H9 (cell line): ENCODE results near the gene FAM204A. TPM values are rescaled to one million over a fixed set of nuclear protein-coding genes. Genes with fewer than 3 reads are reported as not detected.

ENCODE experiments used
- DNase-seq: peaks from one replicate; pipeline ENCODE4 v3.0.0-alpha.2; 2017
- H2AFZ ChIP-seq: one replicate; pipeline ENCODE4 v1.6.1; 2013; ENCODE audit warnings: mild to moderate bottlenecking, low read length, control low read depth, moderate library complexity
- H2AK5ac ChIP-seq: 2 replicates; pipeline ENCODE4 v1.6.1; 2013; ENCODE audit warnings: low read length, control low read depth, mixed read lengths; ENCODE audit not compliant: insufficient read length
- H2BK120ac ChIP-seq: one replicate; pipeline ENCODE4 v1.6.1; 2013; ENCODE audit warnings: low read depth, mild to moderate bottlenecking, low read length, control low read depth, inconsistent platforms; ENCODE audit not compliant: poor library complexity, severe bottlenecking
- H2BK12ac ChIP-seq: 2 replicates; pipeline ENCODE4 v1.6.1; 2013; ENCODE audit warnings: low read length, control low read depth, mixed read lengths, low read depth; ENCODE audit not compliant: insufficient read length
- H2BK15ac ChIP-seq: 2 replicates; pipeline ENCODE4 v1.6.1; 2013; ENCODE audit warnings: low read depth, low read length, control low read depth
- H2BK20ac ChIP-seq: one replicate; pipeline ENCODE4 v1.6.1; 2013; ENCODE audit warnings: low read depth, mild to moderate bottlenecking, low read length, control low read depth, inconsistent platforms; ENCODE audit not compliant: poor library complexity, severe bottlenecking
- H2BK5ac ChIP-seq: 2 replicates; pipeline ENCODE4 v1.6.1; 2013; ENCODE audit warnings: low read length, control low read depth, mixed read lengths; ENCODE audit not compliant: insufficient read length
- H3K14ac ChIP-seq: 2 replicates; pipeline ENCODE4 v1.6.1; 2013; ENCODE audit warnings: low read length, control low read depth; ENCODE audit not compliant: insufficient read depth
- H3K18ac ChIP-seq: 2 replicates; pipeline ENCODE4 v1.6.1; 2013; ENCODE audit warnings: low read depth, mild to moderate bottlenecking, mixed read lengths, low read length, control low read depth; ENCODE audit not compliant: insufficient read length
- H3K23ac ChIP-seq: 2 replicates; pipeline ENCODE4 v1.6.1; 2013; ENCODE audit warnings: low read length, control low read depth, mixed read lengths, low read depth; ENCODE audit not compliant: insufficient read length
- H3K23me2 ChIP-seq: 2 replicates; pipeline ENCODE4 v1.6.1; 2013; ENCODE audit warnings: low read depth, mild to moderate bottlenecking, mixed read lengths, low read length, control low read depth; ENCODE audit not compliant: insufficient read length, poor library complexity, severe bottlenecking
- H3K27ac ChIP-seq: 2 replicates; pipeline ENCODE4 v1.5.1; 2013; ENCODE audit warnings: low read length, control low read depth, mixed read lengths, low read depth; ENCODE audit not compliant: insufficient read length
- H3K27me3 ChIP-seq: 2 replicates; pipeline ENCODE4 v1.6.1; 2013; ENCODE audit warnings: low read length, control low read depth, inconsistent platforms; ENCODE audit not compliant: insufficient read depth
- H3K4ac ChIP-seq: 2 replicates; pipeline ENCODE4 v1.6.1; 2013; ENCODE audit warnings: low read depth, mild to moderate bottlenecking, control low read depth, inconsistent platforms, low read length, moderate library complexity
- H3K4me1 ChIP-seq: 2 replicates; pipeline ENCODE4 v1.6.1; 2013; ENCODE audit warnings: low read length, control low read depth, inconsistent platforms; ENCODE audit not compliant: insufficient read depth
- H3K4me2 ChIP-seq: 2 replicates; pipeline ENCODE4 v1.6.1; 2013; ENCODE audit warnings: low read length, control low read depth, mixed read lengths; ENCODE audit not compliant: insufficient read length, insufficient read depth
- H3K56ac ChIP-seq: 2 replicates; pipeline ENCODE4 v1.6.1; 2013; ENCODE audit warnings: low read depth, mild to moderate bottlenecking, mixed read lengths, low read length, control low read depth; ENCODE audit not compliant: insufficient read length
- H3K79me1 ChIP-seq: 2 replicates; pipeline ENCODE4 v1.6.1; 2013; ENCODE audit warnings: low read depth, mild to moderate bottlenecking, moderate library complexity, low read length, control low read depth, inconsistent platforms; ENCODE audit not compliant: insufficient read depth, poor library complexity, severe bottlenecking
- H3K79me2 ChIP-seq: 2 replicates; pipeline ENCODE4 v1.6.1; 2013; ENCODE audit warnings: low read length, control low read depth, inconsistent platforms; ENCODE audit not compliant: insufficient read depth
- H3K9ac ChIP-seq: 2 replicates; pipeline ENCODE4 v1.6.1; 2013; ENCODE audit warnings: low read length, control low read depth, mixed read lengths; ENCODE audit not compliant: insufficient read length; ENCODE audit errors: extremely low read depth
- H3K9me3 ChIP-seq: one replicate; pipeline ENCODE4 v1.6.1; 2013; ENCODE audit warnings: low read depth, low read length, inconsistent platforms; ENCODE audit not compliant: control insufficient read depth
- H3T11ph ChIP-seq: one replicate; pipeline ENCODE4 v1.6.1; 2013; ENCODE audit warnings: mild to moderate bottlenecking, low read length, control low read depth, inconsistent platforms
- H4K20me1 ChIP-seq: one replicate; pipeline ENCODE4 v1.6.1; 2013; ENCODE audit not compliant: control insufficient read depth, insufficient read length, insufficient read depth
- H4K5ac ChIP-seq: 2 replicates; pipeline ENCODE4 v1.6.1; 2013; ENCODE audit warnings: low read depth, mild to moderate bottlenecking, mixed read lengths, low read length, control low read depth; ENCODE audit not compliant: insufficient read length
- H4K8ac ChIP-seq: replicated peaks from 2 replicates; pipeline ENCODE4 v1.6.1; 2013; ENCODE audit warnings: low read length, control low read depth, mixed read lengths, low read depth; ENCODE audit not compliant: insufficient read length
- H4K91ac ChIP-seq: 2 replicates; pipeline ENCODE4 v1.6.1; 2013; ENCODE audit warnings: low read depth, mild to moderate bottlenecking, moderate library complexity, mixed read lengths, low read length, control low read depth; ENCODE audit not compliant: insufficient read length
- H3K27ac Mint-ChIP-seq, 3 experiments: 2 replicates in 2 of 3; 3 replicates in 1 of 3; pipeline ENCODE4 v1.8.0; 2020 to 2021; ENCODE audit warnings: mixed read lengths in 3 of 3, mild to moderate bottlenecking in 1 of 3, moderate library complexity in 1 of 3
- H3K27me3 Mint-ChIP-seq: 2 replicates; pipeline ENCODE4 v1.8.0; 2021; ENCODE audit warnings: low read depth, mild to moderate bottlenecking, moderate library complexity, mixed read lengths
- H3K36me3 Mint-ChIP-seq, 3 experiments: 2 replicates in 2 of 3; 3 replicates in 1 of 3; pipeline ENCODE4 v1.8.0; 2020 to 2021; ENCODE audit warnings: low read depth in 3 of 3, mixed read lengths in 3 of 3; ENCODE audit not compliant: insufficient read depth in 1 of 3
- H3K4me1 Mint-ChIP-seq, 2 experiments: 2 replicates each; pipeline ENCODE4 v1.8.0; 2020; ENCODE audit warnings: mixed read lengths in 2 of 2
- H3K4me3 Mint-ChIP-seq, 2 experiments: 2 replicates in 1 of 2; 3 replicates in 1 of 2; pipeline ENCODE4 v1.8.0; 2020 to 2021; ENCODE audit warnings: mild to moderate bottlenecking in 2 of 2, mixed read lengths in 2 of 2, moderate library complexity in 1 of 2
- H3K9me3 Mint-ChIP-seq, 2 experiments: 2 replicates in 1 of 2; 3 replicates in 1 of 2; pipeline ENCODE4 v1.8.0; 2020; ENCODE audit warnings: mild to moderate bottlenecking in 2 of 2, mixed read lengths in 2 of 2, moderate library complexity in 1 of 2
- CTCF ChIP-seq: fragments of 200-600 bp; sonication (generic); conservative IDR thresholded peaks from 3 replicates; pipeline ENCODE4 v1.8.0; 2021; ENCODE audit warnings: antibody characterized with exemption, mild to moderate bottlenecking
- WGBS: extraction: QIAGEN DNeasy Blood & Tissue Kit; methylation state at CpG from one replicate; pipeline ENCODE4 v1.1.7; 2013; ENCODE audit warnings: missing lambda C conversion rate, low lambda C conversion rate, mixed read lengths; ENCODE audit not compliant: insufficient read length; ENCODE audit errors: extremely low coverage; 5-methylcytosine and 5-hydroxymethylcytosine counted together
- total RNA-seq: library from RNA; stranded (reverse); gene quantifications from 2 replicates; pipeline ENCODE4 v1.2.1, GENCODE V29; 2021

FAM204A gene
- total RNA-seq, 1 experiment from 2014 or later: 42.5 TPM

- no peak overlapping the region for H3K14ac ChIP-seq
Observed at GRCh38 chr10:118298787-118299186, 43.3 kb downstream of the FAM204A start.

More at GRCh38 chr10:118298787-118299186, 43.3 kb downstream of the FAM204A start:
- no peak overlapping the region for H2BK5ac ChIP-seq
- no peak overlapping the region for H3T11ph ChIP-seq
- H2AFZ ChIP-seq: no peak overlapping the region
- H3K79me2 ChIP-seq: no peaks in the 10 kb centered on the region
- H4K8ac ChIP-seq: no peak overlapping the region
- no peak overlapping the region for H4K91ac ChIP-seq
- H3K23ac ChIP-seq: no peak overlapping the region
- Mint-ChIP-seq H3K9me3 (no peaks in the 10 kb centered on the region; a peak in 1 of 5 replicates), H3K27ac (no peak overlapping the region), H3K4me3 (no peak overlapping the region), H3K4me1 (peaks cover 13 to 15% of the 10 kb centered on the region in 2 experiments), H3K27me3 (no peaks in the 10 kb centered on the region), H3K36me3 (no peaks in the 10 kb centered on the region)
- no peak overlapping the region for H3K4ac ChIP-seq
- no CpG with 5 or more reads among the region's 7 CpGs for WGBS
- no peaks in the 10 kb centered on the region; the same call in 1 of the 2 replicates for H3K4me1 ChIP-seq
- H4K20me1 ChIP-seq: no peaks in the 10 kb centered on the region
- no peak overlapping the region for H2BK20ac ChIP-seq
- no peak overlapping the region for H3K27ac ChIP-seq
- H2BK120ac ChIP-seq: no peak overlapping the region
- H3K79me1 ChIP-seq: no peaks in the 10 kb centered on the region
- no peak overlapping the region for H3K56ac ChIP-seq
- H3K4me2 ChIP-seq: no peak overlapping the region
- no peak for TF ChIP-seq CTCF
- no peaks in the 10 kb centered on the region for H3K9me3 ChIP-seq
- H2BK15ac ChIP-seq: no peak overlapping the region
- no peak overlapping the region for H4K5ac ChIP-seq
- H3K9ac ChIP-seq: no peak overlapping the region
- DNase-seq: no peak
- no peak overlapping the region for H2AK5ac ChIP-seq
- H3K18ac ChIP-seq: no peak overlapping the region
- H3K27me3 ChIP-seq: no peaks in the 10 kb centered on the region
- no peak overlapping the region for H2BK12ac ChIP-seq
- no peaks in the 10 kb centered on the region for H3K23me2 ChIP-seq
